PC-9 (cell line): ENCODE data around the gene TTLL13. TPM values are rescaled to one million over a fixed set of nuclear protein-coding genes. Genes with fewer than 3 reads are reported as not detected.

Experiments
- BruUV-seq: library from RNA; stranded (reverse); fragments of 400-500 nt; replicated peaks from 2 replicates; lab custom pipeline; 2021; lab: Mats Ljungman, UMichigan
- CTCF ChIA-PET: fragments of 300-600 bp; sonication (Branson Sonifier 250); formaldehyde crosslinking; loops from one replicate; lab custom pipeline; 2022; ENCODE audit warnings: antibody characterized with exemption; lab: Charles Lee
- POLR2A ChIA-PET: fragments of 300-600 bp; sonication (Branson Sonifier 250); formaldehyde crosslinking; loops from one replicate; lab custom pipeline; 2022; ENCODE audit warnings: antibody characterized with exemption; ENCODE audit not compliant: unreplicated experiment; lab: Charles Lee
- DNase-seq, 2 experiments: peaks; one replicate each; pipeline versions ENCODE4 v3.0.0 to v3.0.0-alpha.2; 2015 to 2022; ENCODE audit warnings: mixed read lengths in 1 of 2
- H2AFZ ChIP-seq: fragments of 200-600 bp; sonication (generic); 2 replicates; pipeline ENCODE4 v1.8.1; 2017; ENCODE audit warnings: antibody characterized with exemption
- H3F3A ChIP-seq: fragments of 200-600 bp; sonication (generic); 2 replicates; pipeline ENCODE4 v1.8.1; 2017; ENCODE audit warnings: antibody characterized with exemption, mild to moderate bottlenecking, low read depth; ENCODE audit not compliant: insufficient read depth
- H3K27ac ChIP-seq: fragments of 200-600 bp; sonication (generic); 2 replicates; pipeline ENCODE4 v1.6.1; 2016; ENCODE audit warnings: mixed run types
- H3K27me3 ChIP-seq: fragments of 200-600 bp; sonication (generic); 2 replicates; pipeline ENCODE4 v1.6.1; 2016; ENCODE audit warnings: low read depth, mixed run types; ENCODE audit not compliant: insufficient read depth
- H3K36me3 ChIP-seq: fragments of 200-600 bp; sonication (generic); 2 replicates; pipeline ENCODE4 v1.6.1; 2016; ENCODE audit warnings: low read depth, mixed run types
- H3K4me1 ChIP-seq: fragments of 200-600 bp; sonication (generic); replicated peaks from 2 replicates; pipeline ENCODE4 v1.6.1; 2016; ENCODE audit warnings: mixed run types; ENCODE audit not compliant: insufficient read depth
- H3K4me2 ChIP-seq: fragments of 200-600 bp; sonication (generic); 2 replicates; pipeline ENCODE4 v1.6.1; 2017; ENCODE audit warnings: mixed run types
- H3K4me3 ChIP-seq: fragments of 200-600 bp; sonication (generic); 2 replicates; pipeline ENCODE4 v1.6.1; 2016; ENCODE audit warnings: mixed run types
- H3K79me2 ChIP-seq: fragments of 200-600 bp; sonication (generic); 2 replicates; pipeline ENCODE4 v1.6.1; 2017; ENCODE audit warnings: low read depth, mixed run types
- H3K9me2 ChIP-seq: fragments of 200-600 bp; sonication (generic); 2 replicates; pipeline ENCODE4 v1.8.1; 2017; ENCODE audit warnings: mild to moderate bottlenecking; ENCODE audit not compliant: insufficient read depth
- H3K9me3 ChIP-seq: fragments of 200-600 bp; sonication (generic); 2 replicates; pipeline ENCODE4 v1.8.1; 2016; ENCODE audit warnings: low read depth; ENCODE audit not compliant: insufficient read depth
- H4K20me1 ChIP-seq: fragments of 200-600 bp; sonication (generic); 2 replicates; pipeline ENCODE4 v1.8.1; 2017; ENCODE audit not compliant: insufficient read depth
- CTCF ChIP-seq: fragments of 200-600 bp; sonication (generic); conservative IDR thresholded peaks from 2 replicates; pipeline ENCODE4 v1.6.1; 2017; ENCODE audit warnings: mixed run types, antibody characterized with exemption, mild to moderate bottlenecking, moderate library complexity
- EZH2 ChIP-seq: fragments of 200-600 bp; sonication (generic); IDR thresholded peaks from 2 replicates; pipeline ENCODE4 v1.8.0; 2017; ENCODE audit warnings: antibody characterized with exemption, low read depth
- intact Hi-C: fragments of 100-400 bp; cut with micrococcal nuclease; formaldehyde crosslinking; loops from one replicate; pipeline ENCODE4 v1.10.0; 2022; ENCODE audit not compliant: unreplicated experiment
- total RNA-seq: library from RNA; stranded (reverse); gene quantifications from 2 replicates; pipeline ENCODE4 v1.2.3, GENCODE V29; 2021

Gene TTLL13
- total RNA-seq, 1 experiment from 2014 or later: 0.96 TPM

- Histone ChIP-seq H3K4me2 (no peak overlapping the region), H3K4me3 (no peak overlapping the region), H3K27ac (no peak overlapping the region), H3K9me2 (no peaks in the 10 kb centered on the region), H3K27me3 (no peaks in the 10 kb centered on the region), H3K36me3 (peaks cover 18% of the 10 kb centered on the region), H3F3A (peaks cover 27% of the 10 kb centered on the region; the same call in 1 of the 2 replicates), H3K9me3 (no peaks in the 10 kb centered on the region), H3K79me2 (0 out of 2 replicates have a peak, but pooled peaks cover 8% of the 10 kb centered on the region), H4K20me1 (no peaks in the 10 kb centered on the region), H3K4me1 (peaks cover 16% of the 10 kb centered on the region; the same call in 1 of the 2 replicates), H2AFZ (no peak overlapping the region)
- no peak for DNase-seq
- TF ChIP-seq CTCF: no peak
- no peak for TF ChIP-seq EZH2
- CTCF ChIA-PET: no interaction called here
- POLR2A ChIA-PET: no interaction called here
- intact Hi-C loops: no loop called here
- no TSS peak for BruUV-seq
Measured at GRCh38 chr15:90240856-90241255, 8.5 kb upstream of the TTLL13 start.

GRCh38 chr15:90241343-90242192, 7.8 kb upstream of the TTLL13 start:
- H3K9me2 ChIP-seq: no peaks in the 10 kb centered on the region
- CTCF ChIA-PET: no interaction called here
- POLR2A ChIA-PET: no interaction called here
- no peak overlapping the region for H3K4me2 ChIP-seq
- 0 out of 2 replicates have a peak, but pooled peaks cover under 1% of the 10 kb centered on the region for H3K79me2 ChIP-seq
- H2AFZ ChIP-seq: no peak overlapping the region
- no peak overlapping the region for H3K27ac ChIP-seq
- intact Hi-C loops: no loop called here
- H3K27me3 ChIP-seq: no peaks in the 10 kb centered on the region
- DNase-seq: no peak
- H3F3A ChIP-seq: peaks cover 20% of the 10 kb centered on the region; the same call in 1 of the 2 replicates
- TF ChIP-seq EZH2: no peak
- no TSS peak for BruUV-seq
- no peaks in the 10 kb centered on the region for H3K9me3 ChIP-seq
- H3K4me1 ChIP-seq: peaks cover 9% of the 10 kb centered on the region; the same call in 1 of the 2 replicates
- H3K4me3 ChIP-seq: no peak overlapping the region
- peaks cover 14% of the 10 kb centered on the region for H3K36me3 ChIP-seq
- H4K20me1 ChIP-seq: no peaks in the 10 kb centered on the region

GRCh38 chr15:90243943-90244639, 5.3 kb upstream of the TTLL13 start:
- no peaks in the 10 kb centered on the region for H4K20me1 ChIP-seq
- no TSS peak for BruUV-seq
- no peak overlapping the region for H3K27ac ChIP-seq
- ChIA-PET CTCF (no interaction called here), POLR2A (no interaction called here)
- H3K36me3 ChIP-seq: no peaks in the 10 kb centered on the region
- no peak overlapping the region for H3K4me3 ChIP-seq
- no peak overlapping the region for H3K4me2 ChIP-seq
- no peaks in the 10 kb centered on the region for H3K4me1 ChIP-seq
- TF ChIP-seq EZH2: no peak
- no peak for TF ChIP-seq CTCF
- intact Hi-C loops: no loop called here
- H3F3A ChIP-seq: peaks cover 21% of the 10 kb centered on the region; the same call in 1 of the 2 replicates
- H3K79me2 ChIP-seq: no peaks in the 10 kb centered on the region
- H3K9me2 ChIP-seq: no peaks in the 10 kb centered on the region
- no peak for DNase-seq
- H2AFZ ChIP-seq: no peak overlapping the region
- no peaks in the 10 kb centered on the region for H3K27me3 ChIP-seq
- H3K9me3 ChIP-seq: no peaks in the 10 kb centered on the region
